Measurements from ENCODE around the gene MPO.

MPO gene

GRCh38 chr17:58238147-58238634 is 42.5 kb downstream of the MPO start, which contains the start of gene LPO:
Gene LPO (plus strand): TSS chr17:58238584. CDS start chr17:58242980, 4,396 bp downstream.
- Histone ChIP-seq H3K9me3 (replicated peaks in 1 of 2; ENCODE audit: control insufficient read depth in 2 of 2, insufficient read depth in 1 of 2, low read depth in 1 of 2, low read length in 2 of 2) (no peaks in the 10 kb centered on the region), H3K23ac (ENCODE audit: low read depth, low read length, poor library complexity) (no peak within 1 kb of the TSS), H3K27me3 (ENCODE audit: control insufficient read depth in 3 of 3, insufficient read depth in 3 of 3, low read depth in 1 of 3, low read length in 3 of 3) (peaks cover 0 to 77% (median 0%) of the 10 kb centered on the region in 3 experiments), H4K91ac (ENCODE audit: low read depth, low read length, poor library complexity) (peak within 1 kb of the TSS; percentile 15), H4K8ac (ENCODE audit: low read depth, low read length) (no peak within 1 kb of the TSS), H2BK5ac (ENCODE audit: low read length) (no peak within 1 kb of the TSS), H3K4ac (ENCODE audit: low read length) (no peak within 1 kb of the TSS), H2BK120ac (ENCODE audit: low read depth, low read length) (no peak within 1 kb of the TSS), H3K4me2 (ENCODE audit: insufficient read depth, low read length, poor library complexity, severe bottlenecking) (no peak within 1 kb of the TSS), H3K79me1 (ENCODE audit: low read depth, low read length) (no peaks in the 10 kb centered on the region), H2BK12ac (ENCODE audit: low read length) (no peak within 1 kb of the TSS), H2AK5ac (ENCODE audit: low read depth, low read length) (no peak within 1 kb of the TSS), H3K14ac (ENCODE audit: low read length) (no peak within 1 kb of the TSS), H2AFZ (ENCODE audit: low read length) (no peak within 1 kb of the TSS), H3K4me1 (ENCODE audit: control insufficient read depth in 2 of 2, insufficient read depth in 1 of 2, low read depth in 1 of 2, low read length in 2 of 2) (no peaks in the 10 kb centered on the region), H3K36me3 (replicated peaks in 1 of 2; ENCODE audit: control insufficient read depth in 2 of 2, insufficient read depth in 2 of 2, low read length in 2 of 2) (no peaks in the 10 kb centered on the region), H3K27ac (replicated peaks; ENCODE audit: low read length) (no peak within 1 kb of the TSS), H3K9ac (ENCODE audit: low read depth, low read length, poor library complexity) (peak within 1 kb of the TSS; percentile 33), H3K18ac (ENCODE audit: low read length) (no peak within 1 kb of the TSS), H3K4me3 (ENCODE audit: low read length in 2 of 2) (no peak within 1 kb of the TSS), H2BK15ac (ENCODE audit: low read length) (no peak within 1 kb of the TSS)
- WGBS, 2 donors (ENCODE audit: extremely low coverage in 2 of 2, insufficient read length in 2 of 2, insufficient replicate concordance in 1 of 2): no CpG with 5 or more reads among the region's 5 CpGs
- no peak for DNase-seq (ENCODE audit: low spot score)

- Histone ChIP-seq H3K4me3 (ENCODE audit: low read length in 2 of 2) (no peak overlapping the region), H3K27ac (replicated peaks; ENCODE audit: low read length) (no peak overlapping the region), H3K36me3 (replicated peaks in 1 of 2; ENCODE audit: control insufficient read depth in 2 of 2, insufficient read depth in 2 of 2, low read length in 2 of 2) (no peaks in the 10 kb centered on the region), H3K18ac (ENCODE audit: low read length) (no peak overlapping the region), H2BK5ac (ENCODE audit: low read length) (no peak overlapping the region), H2BK15ac (ENCODE audit: low read length) (no peak overlapping the region), H3K9me3 (replicated peaks in 1 of 2; ENCODE audit: control insufficient read depth in 2 of 2, insufficient read depth in 1 of 2, low read depth in 1 of 2, low read length in 2 of 2) (no peaks in the 10 kb centered on the region), H3K9ac (ENCODE audit: low read depth, low read length, poor library complexity) (no peak overlapping the region), H3K14ac (ENCODE audit: low read length) (no peak overlapping the region), H3K27me3 (ENCODE audit: control insufficient read depth in 3 of 3, insufficient read depth in 3 of 3, low read depth in 1 of 3, low read length in 3 of 3) (peaks cover 0 to 75% (median 0%) of the 10 kb centered on the region in 3 experiments), H2AFZ (ENCODE audit: low read length) (no peak overlapping the region), H3K4ac (ENCODE audit: low read length) (no peak overlapping the region), H3K23ac (ENCODE audit: low read depth, low read length, poor library complexity) (no peak overlapping the region), H2BK120ac (ENCODE audit: low read depth, low read length) (no peak overlapping the region), H3K4me2 (ENCODE audit: insufficient read depth, low read length, poor library complexity, severe bottlenecking) (no peak overlapping the region), H2AK5ac (ENCODE audit: low read depth, low read length) (no peak overlapping the region), H3K79me1 (ENCODE audit: low read depth, low read length) (no peaks in the 10 kb centered on the region), H4K91ac (ENCODE audit: low read depth, low read length, poor library complexity) (no peak overlapping the region), H2BK12ac (ENCODE audit: low read length) (no peak overlapping the region), H3K4me1 (ENCODE audit: control insufficient read depth in 2 of 2, insufficient read depth in 1 of 2, low read depth in 1 of 2, low read length in 2 of 2) (peaks cover 0 to 1% of the 10 kb centered on the region in 2 donors), H4K8ac (ENCODE audit: low read depth, low read length) (no peak overlapping the region)
- no CpG with 5 or more reads among the region's 2 CpGs for WGBS, 2 donors (ENCODE audit: extremely low coverage in 2 of 2, insufficient read length in 2 of 2, insufficient replicate concordance in 1 of 2)
- no peak for DNase-seq (ENCODE audit: low spot score)
Observed at GRCh38 chr17:58236394-58236793, 44.3 kb downstream of the MPO start.

DNA sequence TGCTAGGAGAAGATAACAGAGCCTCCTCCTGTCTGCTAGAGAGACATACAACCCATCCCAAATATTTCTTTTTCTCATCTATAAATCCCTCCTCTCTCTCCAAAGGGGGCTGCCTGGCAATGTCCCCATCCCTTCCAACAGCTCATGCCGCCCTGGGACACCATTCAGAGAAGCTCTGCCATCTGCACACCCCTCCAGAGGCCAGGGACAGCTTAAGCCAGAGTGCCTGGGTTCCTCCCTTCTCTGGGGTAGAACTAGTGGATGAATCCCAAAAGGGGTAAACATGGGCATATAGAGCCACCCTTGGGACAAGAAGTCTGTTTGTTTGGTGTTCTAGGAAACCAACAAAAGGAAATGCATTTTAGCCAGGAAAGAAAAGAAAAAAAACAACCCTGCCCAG is 44.9 kb downstream of the MPO start:
- no peak overlapping the region for H2BK5ac ChIP-seq (ENCODE audit: low read length)
- H3K4ac ChIP-seq (ENCODE audit: low read length): no peak overlapping the region
- no peak overlapping the region for H2BK120ac ChIP-seq (ENCODE audit: low read depth, low read length)
- no peaks in the 10 kb centered on the region for H3K9me3 ChIP-seq (replicated peaks in 1 of 2; ENCODE audit: control insufficient read depth in 2 of 2, insufficient read depth in 1 of 2, low read depth in 1 of 2, low read length in 2 of 2)
- H2AK5ac ChIP-seq (ENCODE audit: low read depth, low read length): no peak overlapping the region
- no peak overlapping the region for H2AFZ ChIP-seq (ENCODE audit: low read length)
- no peak overlapping the region for H3K14ac ChIP-seq (ENCODE audit: low read length)
- DNase-seq (ENCODE audit: low spot score): no peak
- no peaks in the 10 kb centered on the region for H3K79me1 ChIP-seq (ENCODE audit: low read depth, low read length)
- H3K9ac ChIP-seq (ENCODE audit: low read depth, low read length, poor library complexity): no peak overlapping the region
- H3K36me3 ChIP-seq (replicated peaks in 1 of 2; ENCODE audit: control insufficient read depth in 2 of 2, insufficient read depth in 2 of 2, low read length in 2 of 2): no peaks in the 10 kb centered on the region
- no peak overlapping the region for H3K23ac ChIP-seq (ENCODE audit: low read depth, low read length, poor library complexity)
- H3K27me3 ChIP-seq (ENCODE audit: control insufficient read depth in 3 of 3, insufficient read depth in 3 of 3, low read depth in 1 of 3, low read length in 3 of 3): peaks cover 0 to 71% (median 0%) of the 10 kb centered on the region in 3 experiments
- no peak overlapping the region for H3K27ac ChIP-seq (replicated peaks; ENCODE audit: low read length)
- no peak overlapping the region for H4K91ac ChIP-seq (ENCODE audit: low read depth, low read length, poor library complexity)
- no peak overlapping the region for H4K8ac ChIP-seq (ENCODE audit: low read depth, low read length)
- H3K4me3 ChIP-seq (ENCODE audit: low read length in 2 of 2): no peak overlapping the region
- H2BK15ac ChIP-seq (ENCODE audit: low read length): no peak overlapping the region
- WGBS, 2 donors (ENCODE audit: extremely low coverage in 2 of 2, insufficient read length in 2 of 2, insufficient replicate concordance in 1 of 2): no CpG with 5 or more reads among the region's 1 CpG
- no peak overlapping the region for H3K18ac ChIP-seq (ENCODE audit: low read length)
- no peak overlapping the region for H3K4me2 ChIP-seq (ENCODE audit: insufficient read depth, low read length, poor library complexity, severe bottlenecking)
- peaks cover 0 to 1% of the 10 kb centered on the region in 2 donors for H3K4me1 ChIP-seq (ENCODE audit: control insufficient read depth in 2 of 2, insufficient read depth in 1 of 2, low read depth in 1 of 2, low read length in 2 of 2)
- no peak overlapping the region for H2BK12ac ChIP-seq (ENCODE audit: low read length)

DNA sequence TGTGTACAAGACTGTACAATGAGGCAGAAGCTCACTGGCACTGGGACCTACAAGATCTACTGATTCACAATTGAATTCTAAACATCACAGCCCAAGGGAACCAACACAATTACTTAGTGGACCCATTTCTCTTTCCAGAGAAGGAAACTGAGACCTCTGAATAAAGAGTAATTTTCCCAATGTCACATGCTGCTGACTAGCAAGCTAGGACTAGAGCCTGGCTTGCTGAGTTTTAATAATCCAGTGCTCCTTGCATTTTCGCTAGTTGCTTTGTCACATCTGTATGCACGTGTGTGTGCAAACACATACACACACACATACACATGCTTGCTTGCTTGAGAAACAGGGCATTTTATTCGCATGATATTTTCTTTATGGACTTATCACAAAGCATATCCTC is 46.2 kb downstream of the MPO start:
- Histone ChIP-seq H4K91ac (ENCODE audit: low read depth, low read length, poor library complexity) (no peak overlapping the region), H3K4me1 (ENCODE audit: control insufficient read depth in 2 of 2, insufficient read depth in 1 of 2, low read depth in 1 of 2, low read length in 2 of 2) (peaks cover 0 to 1% of the 10 kb centered on the region in 2 donors), H3K14ac (ENCODE audit: low read length) (no peak overlapping the region), H3K27me3 (ENCODE audit: control insufficient read depth in 3 of 3, insufficient read depth in 3 of 3, low read depth in 1 of 3, low read length in 3 of 3) (peaks cover 0 to 58% (median 0%) of the 10 kb centered on the region in 3 experiments), H3K79me1 (ENCODE audit: low read depth, low read length) (no peaks in the 10 kb centered on the region), H2BK5ac (ENCODE audit: low read length) (no peak overlapping the region), H2AFZ (ENCODE audit: low read length) (no peak overlapping the region), H2BK15ac (ENCODE audit: low read length) (no peak overlapping the region), H2BK12ac (ENCODE audit: low read length) (no peak overlapping the region), H2BK120ac (ENCODE audit: low read depth, low read length) (no peak overlapping the region), H3K9me3 (replicated peaks in 1 of 2; ENCODE audit: control insufficient read depth in 2 of 2, insufficient read depth in 1 of 2, low read depth in 1 of 2, low read length in 2 of 2) (no peaks in the 10 kb centered on the region), H4K8ac (ENCODE audit: low read depth, low read length) (no peak overlapping the region), H3K4me3 (ENCODE audit: low read length in 2 of 2) (no peak overlapping the region), H3K9ac (ENCODE audit: low read depth, low read length, poor library complexity) (no peak overlapping the region), H3K18ac (ENCODE audit: low read length) (no peak overlapping the region), H3K4me2 (ENCODE audit: insufficient read depth, low read length, poor library complexity, severe bottlenecking) (no peak overlapping the region), H3K23ac (ENCODE audit: low read depth, low read length, poor library complexity) (no peak overlapping the region), H3K4ac (ENCODE audit: low read length) (no peak overlapping the region), H2AK5ac (ENCODE audit: low read depth, low read length) (no peak overlapping the region), H3K36me3 (replicated peaks in 1 of 2; ENCODE audit: control insufficient read depth in 2 of 2, insufficient read depth in 2 of 2, low read length in 2 of 2) (no peaks in the 10 kb centered on the region), H3K27ac (replicated peaks; ENCODE audit: low read length) (no peak overlapping the region)
- no CpG with 5 or more reads among the region's 3 CpGs for WGBS, 2 donors (ENCODE audit: extremely low coverage in 2 of 2, insufficient read length in 2 of 2, insufficient replicate concordance in 1 of 2)
- DNase-seq (ENCODE audit: low spot score): no peak

Measured in neuronal stem cell (in vitro differentiated cells).